DOHH2 (cell line): ENCODE results near the gene TRIOBP.

Source experiments
- EZH2phosphoT487 ChIP-seq: fragments of 200-600 bp; sonication (generic); IDR thresholded peaks from 2 replicates; pipeline ENCODE4 v1.6.1; 2017; ENCODE audit warnings: borderline replicate concordance, mild to moderate bottlenecking, antibody characterized with exemption, low read length, moderate library complexity, mixed read lengths
- TF ChIP-seq, protein P1 (sequence below): fragments of 200-600 bp; sonication (generic); IDR thresholded peaks from one replicate; pipeline ENCODE4 v1.5.1; 2014; ENCODE audit warnings: antibody characterized with exemption, mild to moderate bottlenecking, low read depth, low read length; ENCODE audit not compliant: poor library complexity, severe bottlenecking

DNA sequence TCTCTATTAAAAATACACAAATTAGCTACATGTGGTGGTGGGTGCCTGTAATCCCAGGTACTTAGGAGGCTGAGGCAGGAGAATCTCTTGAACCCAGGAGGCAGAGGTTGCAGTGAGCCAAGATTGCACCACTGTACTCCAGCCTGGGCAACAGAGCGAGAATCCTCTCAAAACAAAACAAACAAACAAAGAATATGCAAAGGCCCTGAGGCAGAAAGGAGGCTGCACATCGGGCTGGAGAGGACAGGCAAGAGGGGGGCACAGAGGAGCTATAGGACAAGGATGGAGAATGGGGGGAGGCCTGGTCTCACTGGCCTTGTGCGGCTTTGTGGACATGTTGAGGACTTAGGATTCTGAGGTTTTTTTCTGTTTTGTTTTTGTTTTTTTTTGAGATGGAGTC lies 8.4 kb downstream of the TRIOBP start:
- TF ChIP-seq, protein P1, sequence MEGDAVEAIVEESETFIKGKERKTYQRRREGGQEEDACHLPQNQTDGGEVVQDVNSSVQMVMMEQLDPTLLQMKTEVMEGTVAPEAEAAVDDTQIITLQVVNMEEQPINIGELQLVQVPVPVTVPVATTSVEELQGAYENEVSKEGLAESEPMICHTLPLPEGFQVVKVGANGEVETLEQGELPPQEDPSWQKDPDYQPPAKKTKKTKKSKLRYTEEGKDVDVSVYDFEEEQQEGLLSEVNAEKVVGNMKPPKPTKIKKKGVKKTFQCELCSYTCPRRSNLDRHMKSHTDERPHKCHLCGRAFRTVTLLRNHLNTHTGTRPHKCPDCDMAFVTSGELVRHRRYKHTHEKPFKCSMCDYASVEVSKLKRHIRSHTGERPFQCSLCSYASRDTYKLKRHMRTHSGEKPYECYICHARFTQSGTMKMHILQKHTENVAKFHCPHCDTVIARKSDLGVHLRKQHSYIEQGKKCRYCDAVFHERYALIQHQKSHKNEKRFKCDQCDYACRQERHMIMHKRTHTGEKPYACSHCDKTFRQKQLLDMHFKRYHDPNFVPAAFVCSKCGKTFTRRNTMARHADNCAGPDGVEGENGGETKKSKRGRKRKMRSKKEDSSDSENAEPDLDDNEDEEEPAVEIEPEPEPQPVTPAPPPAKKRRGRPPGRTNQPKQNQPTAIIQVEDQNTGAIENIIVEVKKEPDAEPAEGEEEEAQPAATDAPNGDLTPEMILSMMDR: no peak
- TF ChIP-seq EZH2phosphoT487: no peak
